Fibroblast of upper back skin (primary cell): ENCODE results near the gene BABAM2.
A peak's percentile ranks its signal among the peaks of the same experiment; 100 is the strongest.

Source experiments
- DNase-seq: peaks from one replicate; pipeline ENCODE4 v3.0.0-alpha.2; 2013

The BABAM2 gene

DNA sequence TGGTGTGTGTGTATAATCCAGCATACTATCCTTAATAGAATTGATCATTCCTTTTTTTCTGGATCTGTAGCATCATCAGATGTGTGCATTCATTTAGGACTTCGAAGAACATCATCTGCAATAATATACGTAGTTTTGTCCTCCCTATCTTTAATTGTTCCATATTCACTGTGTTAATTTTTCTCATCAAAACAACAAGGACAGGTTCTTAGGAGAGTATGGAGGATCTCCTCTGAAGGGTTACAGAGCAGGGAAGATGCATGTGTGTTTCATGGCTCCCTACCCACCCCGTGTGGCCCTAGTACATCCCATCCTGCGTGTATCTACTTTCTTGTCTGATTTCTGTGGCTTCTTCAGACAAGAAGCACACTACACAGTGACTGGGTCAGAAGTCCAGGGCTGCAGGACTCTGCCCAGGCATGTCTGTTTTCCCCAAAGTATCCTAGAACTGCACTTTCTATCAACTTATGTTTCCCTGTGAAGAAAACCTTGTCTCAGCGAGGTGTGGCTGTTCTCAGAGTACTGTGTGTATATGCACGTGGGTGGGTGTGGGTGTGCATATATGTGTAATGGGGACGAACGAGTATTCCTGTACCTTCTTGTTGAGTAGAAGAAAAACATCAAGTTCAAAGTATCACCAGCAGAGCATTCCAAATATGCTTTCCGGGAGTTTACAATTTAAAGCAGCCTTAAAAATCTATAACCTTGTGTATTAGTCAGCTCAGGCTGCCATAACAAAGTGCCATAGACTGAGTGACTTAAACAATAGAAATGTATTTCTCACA, 281.8 kb downstream of the BABAM2 start:
- no peak for DNase-seq

DNA sequence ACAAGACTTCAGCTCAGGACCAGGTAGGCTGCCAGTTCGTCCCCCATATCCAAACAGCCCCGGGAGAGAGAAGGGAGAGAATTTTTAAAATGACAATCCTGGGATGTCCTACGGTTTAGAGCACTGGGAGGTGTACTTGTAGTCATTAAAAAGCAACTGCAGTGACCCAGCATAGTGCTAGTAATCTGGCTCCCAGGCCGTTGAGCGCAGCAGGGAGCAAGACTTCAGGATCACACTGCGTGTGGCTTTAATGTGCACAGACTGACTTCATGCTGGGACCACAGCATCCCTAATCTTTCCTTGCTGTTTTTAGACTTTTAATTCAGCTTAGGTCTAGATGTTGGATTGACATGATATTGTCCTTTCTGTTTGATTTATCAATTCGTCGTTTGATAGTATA, 282.8 kb downstream of the BABAM2 start:
- no peak for DNase-seq

DNA sequence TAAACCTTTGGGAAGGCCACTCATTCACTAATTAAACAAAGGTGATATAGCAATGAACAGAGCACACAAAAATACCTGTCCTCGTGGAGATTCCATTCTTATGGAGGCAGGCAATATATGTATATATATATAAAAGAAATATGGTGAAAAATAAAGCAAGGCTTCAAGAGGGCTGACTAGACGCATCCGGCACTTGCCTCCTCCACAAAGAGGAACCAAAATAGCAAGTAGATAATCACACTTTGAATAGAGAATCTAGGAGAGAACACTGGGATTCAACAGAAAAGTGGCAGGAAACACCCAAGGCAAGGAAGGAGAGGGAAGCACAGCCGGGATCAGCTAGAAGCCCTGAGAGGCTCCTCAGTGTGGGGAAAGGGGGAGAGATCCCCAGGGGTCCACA, 283.7 kb downstream of the BABAM2 start:
- no peak for DNase-seq

DNA sequence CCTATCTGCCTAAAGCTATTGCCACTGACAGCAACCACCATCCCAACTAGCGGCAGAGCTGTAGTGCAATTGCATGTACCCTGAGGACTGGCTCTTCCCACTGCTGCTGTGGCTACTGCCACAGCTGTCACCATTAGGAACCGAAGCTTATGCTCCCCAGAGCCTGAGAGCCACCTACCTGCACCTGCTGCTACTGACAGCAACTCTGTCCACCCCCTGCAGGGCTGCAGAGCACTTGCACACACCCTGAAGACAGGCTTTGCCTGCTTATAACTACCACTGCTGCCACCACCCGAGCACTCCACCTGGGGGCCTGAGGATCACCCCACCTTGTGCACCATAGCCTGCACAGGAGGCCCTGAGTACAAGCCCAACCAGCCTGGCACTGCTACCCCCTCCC, 284.5 kb downstream of the BABAM2 start:
- DNase-seq = no peak

DNA sequence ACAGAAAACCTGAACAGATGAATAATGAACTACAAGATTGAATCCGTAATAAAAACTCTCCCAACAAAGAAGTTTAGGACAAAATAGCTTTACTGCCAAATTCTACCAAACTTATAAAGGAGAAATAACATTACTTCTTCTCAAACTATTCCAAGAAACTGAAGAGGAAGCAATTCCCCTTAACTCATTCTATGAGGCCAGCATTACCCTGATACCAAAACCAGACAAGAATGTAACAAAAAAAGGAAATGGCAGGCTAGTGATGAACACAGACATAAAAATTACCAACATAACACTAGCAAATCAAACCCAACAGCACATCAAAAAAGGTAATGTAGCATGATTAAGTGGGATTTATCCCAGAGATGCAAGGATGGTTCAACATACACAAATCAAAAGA, 288.4 kb downstream of the BABAM2 start:
- no peak for DNase-seq

DNA sequence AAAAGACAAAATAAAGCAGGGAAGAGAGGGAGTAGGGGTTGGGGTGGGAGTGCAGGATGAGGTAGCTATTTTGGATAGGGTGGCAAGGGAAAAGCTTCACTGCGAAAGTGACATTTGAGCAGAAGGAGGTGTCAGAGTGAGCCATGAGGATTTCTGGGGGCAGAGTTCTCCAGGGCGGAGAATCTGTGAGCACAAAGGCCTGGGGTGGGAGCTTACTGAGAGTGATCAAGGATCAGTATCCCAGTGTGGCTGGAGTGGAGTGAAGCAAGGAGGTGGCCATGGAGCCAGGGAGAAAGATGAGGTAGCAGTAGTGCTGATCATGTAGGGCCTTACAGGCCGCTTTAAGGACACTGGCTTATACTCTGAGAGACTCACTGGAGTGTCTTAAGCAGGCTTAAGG, 291.3 kb downstream of the BABAM2 start:
- DNase-seq = no peak

DNA sequence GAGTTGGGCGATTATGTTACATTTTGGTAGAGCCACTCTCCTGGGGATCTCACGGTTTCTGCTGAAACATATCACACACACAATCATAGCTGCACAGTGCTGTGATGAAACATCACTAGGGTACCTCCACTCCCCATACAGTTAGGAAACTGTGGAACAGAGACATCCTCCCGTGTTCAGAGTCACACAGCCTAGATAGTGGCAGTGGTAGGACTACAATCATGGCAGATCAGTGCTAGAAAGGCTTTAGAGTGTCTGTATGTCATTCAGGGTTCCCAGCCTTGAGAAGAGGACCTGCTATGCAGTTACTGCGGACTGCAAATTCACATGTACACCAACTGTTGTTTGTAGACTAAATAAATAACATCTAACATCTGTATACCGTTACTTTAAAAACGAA, 291.8 kb downstream of the BABAM2 start:
- no peak for DNase-seq

DNA sequence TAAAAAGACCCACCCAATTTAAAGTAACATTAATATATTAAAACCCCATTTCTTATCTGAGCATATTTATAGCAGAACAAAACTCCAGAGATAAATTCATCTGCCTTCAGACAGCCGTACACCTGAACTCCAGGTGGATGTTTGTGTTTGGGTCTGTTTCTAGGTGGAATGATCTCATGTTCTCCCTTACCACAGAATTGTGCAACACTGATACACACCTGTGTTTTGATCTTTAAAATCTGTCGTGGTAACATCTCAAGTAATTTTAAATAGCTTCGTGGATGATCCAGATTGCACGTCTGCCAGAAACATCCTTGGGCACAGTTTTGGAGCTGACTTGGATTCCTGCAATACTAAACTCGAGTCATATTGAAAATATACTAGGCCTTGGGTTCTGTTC, 294.6 kb downstream of the BABAM2 start:
- DNase-seq = no peak

DNA sequence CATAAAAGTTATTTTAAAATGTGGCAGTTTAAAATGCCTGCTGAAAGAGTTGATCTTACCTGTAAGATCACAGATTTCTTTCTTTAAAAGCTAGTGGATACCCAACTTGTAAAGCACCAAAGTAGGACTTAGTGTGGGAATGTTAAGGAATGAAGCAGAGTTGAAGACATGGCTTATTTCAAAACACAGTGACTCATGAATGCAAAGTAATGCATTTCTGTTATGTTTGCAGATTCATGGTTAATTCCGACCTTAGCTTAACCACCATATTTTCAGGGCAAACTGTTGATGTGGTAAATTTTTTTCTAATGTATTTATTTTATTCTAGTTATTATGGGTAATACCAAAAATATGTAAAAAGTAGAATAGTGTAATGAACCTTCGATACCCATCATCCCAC, 295.4 kb downstream of the BABAM2 start:
- DNase-seq = peak; percentile 83

DNA sequence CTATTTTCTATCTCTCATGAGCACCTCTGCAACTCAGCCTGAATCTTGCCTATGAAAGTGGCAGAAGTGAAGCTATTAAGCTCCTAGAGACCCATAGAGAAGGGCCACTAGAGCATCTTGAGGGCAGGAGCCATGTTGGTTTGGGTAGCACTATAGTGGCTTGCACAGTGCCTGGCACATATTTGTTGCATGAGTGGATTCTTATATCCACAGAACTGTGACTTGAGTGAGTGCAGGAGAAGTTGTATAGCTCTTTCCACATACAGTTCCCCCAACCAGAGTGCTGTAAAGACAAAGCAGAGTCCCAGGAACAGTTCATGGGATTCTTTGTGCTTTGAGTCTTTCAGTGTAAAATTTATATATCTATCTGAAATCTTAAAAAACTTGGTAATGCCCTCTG, 296.7 kb downstream of the BABAM2 start:
- no peak for DNase-seq

DNA sequence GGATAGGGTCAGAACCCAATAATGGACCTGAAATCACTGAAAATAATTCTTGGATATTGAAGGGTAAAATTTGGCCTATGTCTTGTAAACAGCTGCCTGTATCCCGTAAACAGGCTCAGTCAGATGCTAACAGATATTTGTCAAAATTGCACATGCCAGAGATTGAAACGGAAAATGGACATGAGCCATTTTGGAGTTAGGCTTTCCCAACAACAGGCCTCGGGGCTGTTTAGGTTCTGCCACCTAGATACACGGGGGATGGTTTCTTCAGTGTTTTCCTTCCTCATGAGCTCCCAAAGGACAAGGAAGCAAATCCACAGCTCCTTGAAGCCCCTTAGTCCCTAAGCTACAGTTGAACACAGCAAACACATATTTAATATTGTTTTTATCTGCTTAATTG, 297.9 kb downstream of the BABAM2 start:
- no peak for DNase-seq

DNA sequence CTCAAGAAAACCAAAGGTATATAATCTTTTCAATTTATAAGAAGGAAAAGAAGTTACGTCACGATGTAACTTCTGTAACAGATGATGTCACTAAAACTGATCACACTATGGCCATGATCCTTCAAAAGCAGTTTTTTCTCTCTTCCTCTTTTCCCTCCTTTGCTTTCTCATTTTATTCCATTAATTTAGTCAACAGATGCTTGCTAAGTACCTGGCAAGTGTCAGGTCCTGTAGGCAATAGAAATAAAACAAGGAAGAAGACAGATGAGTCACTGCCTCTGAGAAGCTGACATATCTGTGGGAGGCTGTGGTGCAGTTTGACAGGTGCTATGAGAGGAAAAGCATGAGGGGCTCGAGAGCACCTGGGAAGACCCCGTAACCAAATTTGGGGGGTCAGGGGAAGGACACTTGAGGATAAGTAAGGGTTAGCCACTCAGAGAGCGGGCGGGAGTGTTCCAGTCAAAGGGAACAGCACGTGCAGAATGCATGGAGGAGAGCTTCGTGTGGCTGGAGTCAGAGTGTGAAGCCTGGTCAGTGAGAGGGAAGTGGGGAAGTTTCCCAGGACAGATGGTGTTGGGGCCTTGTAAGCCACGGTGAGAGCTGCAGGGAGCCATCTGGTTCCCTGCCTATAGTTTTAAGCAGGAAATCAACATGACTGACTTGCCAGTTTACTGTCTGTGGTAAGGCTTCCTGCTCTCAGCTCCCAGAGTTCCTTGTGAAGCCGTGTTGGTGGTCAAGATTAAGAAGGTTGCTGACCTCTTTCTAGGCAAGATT, 303.3 kb downstream of the BABAM2 start:
- DNase-seq = peak; percentile 10

DNA sequence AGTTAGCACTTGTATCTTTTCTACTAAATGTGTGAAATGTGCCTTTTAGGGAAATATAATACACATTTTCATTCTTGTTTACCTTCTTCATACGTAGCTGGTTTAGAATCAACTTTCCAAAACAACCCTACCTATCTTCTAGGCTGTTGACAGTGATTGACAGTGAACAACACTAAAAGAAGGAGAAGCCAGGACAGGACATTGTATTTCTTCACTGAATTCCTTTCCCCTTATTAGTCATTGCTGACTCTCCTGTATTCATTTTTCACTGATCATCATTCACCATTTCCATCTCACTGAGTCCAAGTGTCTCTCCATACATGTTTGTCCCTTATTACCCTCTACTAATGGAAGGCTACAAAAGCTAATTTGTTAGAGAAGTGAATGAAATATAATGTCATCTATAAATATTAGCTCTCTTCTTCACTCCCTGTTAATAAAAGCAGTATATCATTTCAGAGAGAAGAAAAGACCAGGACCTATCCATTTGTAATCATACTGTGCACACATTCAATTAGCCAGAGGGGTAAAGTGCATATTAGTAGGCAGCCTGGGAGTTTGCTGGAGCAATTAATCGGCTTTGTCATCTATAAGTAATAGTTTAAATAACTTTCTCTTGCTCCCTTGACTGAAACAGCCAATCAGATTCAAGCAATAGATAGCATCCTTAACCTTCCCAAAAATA, 309.6 kb downstream of the BABAM2 start:
- DNase-seq = peak; percentile 18

DNA sequence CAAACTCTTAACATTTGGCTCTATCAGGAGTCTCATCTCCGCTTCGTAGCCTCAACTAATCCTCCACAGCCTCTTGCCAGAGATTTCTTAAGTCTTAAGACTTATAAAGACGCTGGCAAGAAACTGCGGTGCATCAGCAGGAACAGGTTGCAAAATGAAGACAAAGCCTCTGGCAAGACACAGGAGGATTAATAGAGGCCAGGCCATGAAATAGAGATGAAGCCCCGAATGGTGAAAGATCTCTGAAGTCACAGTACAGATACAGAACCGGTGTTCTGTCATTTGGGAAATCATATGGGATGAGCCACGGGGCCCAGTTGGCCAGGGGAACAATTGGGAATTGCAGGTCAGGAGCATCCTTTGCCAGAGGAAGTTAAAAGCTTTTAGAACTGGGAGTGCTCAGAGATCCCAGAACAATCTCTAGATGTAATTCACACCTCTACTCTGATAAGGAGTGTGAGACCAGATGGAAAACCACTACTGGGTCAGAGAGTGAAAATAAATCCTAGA, 311.2 kb downstream of the BABAM2 start:
- no peak for DNase-seq

DNA sequence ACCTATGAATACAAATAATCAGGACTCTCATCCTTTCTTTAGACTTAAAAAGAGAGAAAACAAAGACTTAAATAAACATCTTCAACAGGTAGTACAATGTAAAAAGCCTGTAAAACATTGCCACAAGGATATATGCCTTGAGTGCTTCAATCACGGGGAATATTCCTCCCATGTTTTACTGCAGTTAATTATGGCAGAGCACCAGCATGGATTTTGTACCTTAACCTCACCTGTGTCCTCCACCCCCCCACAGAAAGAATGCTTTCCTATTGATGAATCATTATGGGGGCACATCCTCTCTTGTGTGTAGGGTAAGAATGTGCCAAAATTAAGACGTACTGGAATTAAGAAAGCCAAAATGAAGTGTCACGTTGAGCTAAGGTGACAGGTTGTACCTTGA, 312.2 kb downstream of the BABAM2 start:
- no peak for DNase-seq

DNA sequence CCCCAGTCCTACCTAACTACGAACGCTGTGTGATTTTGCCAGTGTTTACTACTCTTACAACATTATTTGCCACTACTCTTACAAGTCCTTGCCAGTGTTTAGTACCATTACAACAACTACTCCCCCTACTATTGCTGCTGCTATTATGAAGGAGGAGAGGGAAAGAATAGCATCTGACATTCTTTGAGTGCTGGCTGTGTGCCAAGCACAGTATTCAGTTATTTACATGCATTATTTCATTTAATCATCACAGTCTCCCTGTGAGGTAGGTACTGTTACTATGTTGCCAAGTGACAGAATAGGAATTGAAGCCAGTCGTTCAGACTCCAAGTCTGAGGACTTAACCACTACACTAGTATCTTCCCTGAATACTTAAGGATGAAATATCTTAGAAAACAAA, 316.2 kb downstream of the BABAM2 start:
- DNase-seq = peak; percentile 70

DNA sequence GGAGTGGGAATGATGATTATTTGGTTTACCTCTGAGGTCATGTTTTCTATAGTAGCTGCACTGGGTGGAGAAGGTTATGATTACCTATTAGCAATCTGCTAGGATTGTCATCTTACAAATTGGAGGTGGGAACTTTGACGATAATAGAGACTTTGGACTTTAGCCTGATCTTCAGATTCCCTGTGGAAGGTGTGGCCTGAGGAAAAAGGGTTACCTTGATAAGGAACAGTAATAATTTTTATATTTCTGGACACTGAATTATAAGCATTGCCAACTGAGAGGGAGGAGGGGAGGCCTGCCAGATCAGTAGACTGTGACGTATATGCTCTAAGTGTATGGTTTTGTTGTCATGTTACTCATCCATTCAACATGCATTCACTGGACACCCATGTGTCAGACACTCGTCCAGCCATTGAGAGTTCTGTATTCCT, 318.7 kb downstream of the BABAM2 start:
- DNase-seq = peak; percentile 60

DNA sequence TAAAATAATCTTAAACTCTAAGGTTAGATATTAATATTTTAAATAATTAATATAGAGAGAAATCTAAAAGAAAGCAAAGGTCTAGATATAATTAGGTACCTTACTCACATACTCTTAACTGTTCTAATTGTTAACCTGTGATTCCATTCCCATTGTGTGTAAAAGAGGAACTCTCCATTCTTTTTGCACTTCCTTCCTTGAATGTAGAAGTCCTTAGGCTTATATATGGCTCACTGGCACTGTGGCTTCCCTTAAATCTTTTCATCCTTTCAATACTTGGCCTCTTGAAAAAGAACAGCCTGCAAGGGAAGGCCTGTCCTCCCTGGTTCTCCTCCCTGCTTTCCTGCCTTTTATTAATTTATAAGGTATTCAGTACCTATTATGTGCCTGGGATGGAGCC, 319.3 kb downstream of the BABAM2 start:
- no peak for DNase-seq

DNA sequence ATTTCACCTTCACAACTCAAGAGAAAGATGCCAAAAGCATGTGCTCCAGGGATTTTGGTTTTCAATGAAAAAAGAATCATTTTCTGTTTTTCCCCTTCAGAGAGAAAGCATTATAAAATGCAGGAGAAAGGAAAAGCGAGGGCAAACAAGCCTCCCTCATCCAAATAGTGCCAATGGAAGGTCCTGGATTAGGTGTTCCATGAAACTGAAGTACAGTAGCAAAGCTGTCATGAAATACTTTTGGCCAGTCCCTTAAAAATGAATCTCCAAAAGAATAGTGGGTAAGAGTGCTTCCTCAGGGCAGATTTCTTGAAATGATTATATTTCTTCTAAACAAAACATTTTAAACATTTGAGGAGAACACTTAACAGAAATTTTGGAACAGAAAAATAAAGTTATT, 320.0 kb downstream of the BABAM2 start:
- no peak for DNase-seq

DNA sequence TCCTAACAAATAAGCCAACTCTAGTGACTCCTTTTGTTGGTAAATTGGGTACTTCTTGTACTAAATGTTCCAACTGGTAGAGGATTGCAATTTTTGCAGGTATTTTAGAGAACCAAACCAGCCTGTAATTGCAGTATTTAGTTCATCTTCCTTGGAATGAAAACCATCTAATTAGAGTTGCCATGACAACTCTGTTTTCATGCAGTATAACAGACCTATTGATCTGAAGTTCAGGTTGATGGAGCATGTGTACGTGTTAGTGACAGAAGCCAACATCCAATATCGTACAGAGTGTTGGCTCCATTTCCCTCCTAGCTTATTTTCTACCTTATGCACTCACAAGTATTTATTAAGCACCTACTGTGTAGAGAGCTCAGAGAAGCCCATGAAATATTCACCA, 325.8 kb downstream of the BABAM2 start:
- no peak for DNase-seq

DNA sequence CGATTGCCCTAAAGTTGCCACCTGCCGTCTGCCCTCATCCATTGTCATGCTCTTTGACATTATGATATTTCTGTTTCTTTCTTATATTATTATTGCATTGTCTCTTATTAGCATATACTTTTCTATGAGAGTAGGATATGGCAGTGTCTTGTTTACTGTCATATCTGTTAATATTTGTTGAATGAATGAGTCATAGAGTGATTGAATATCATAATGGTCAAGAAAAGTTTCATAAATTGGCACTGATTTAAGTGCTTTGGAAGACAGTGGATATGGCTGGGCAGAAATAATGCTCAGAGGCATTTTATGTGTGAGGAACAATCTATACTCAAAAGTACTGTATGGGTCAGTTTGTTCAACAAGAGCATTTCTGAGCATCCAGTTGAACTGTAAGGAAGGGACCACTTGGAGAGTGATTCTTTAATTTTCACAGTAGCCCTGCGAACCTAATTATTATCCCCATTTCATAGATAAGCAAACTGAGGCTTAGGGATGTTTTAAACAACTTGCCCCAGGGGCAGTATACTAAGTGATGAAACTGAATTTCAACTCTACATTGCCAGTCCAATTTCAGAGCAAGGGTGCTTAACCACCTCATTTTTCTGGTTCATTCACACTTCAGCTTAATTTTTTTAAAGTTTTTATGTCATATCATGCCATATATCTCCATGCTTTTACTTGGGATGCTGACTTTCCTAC, 326.7 kb downstream of the BABAM2 start:
- DNase-seq = no peak

DNA sequence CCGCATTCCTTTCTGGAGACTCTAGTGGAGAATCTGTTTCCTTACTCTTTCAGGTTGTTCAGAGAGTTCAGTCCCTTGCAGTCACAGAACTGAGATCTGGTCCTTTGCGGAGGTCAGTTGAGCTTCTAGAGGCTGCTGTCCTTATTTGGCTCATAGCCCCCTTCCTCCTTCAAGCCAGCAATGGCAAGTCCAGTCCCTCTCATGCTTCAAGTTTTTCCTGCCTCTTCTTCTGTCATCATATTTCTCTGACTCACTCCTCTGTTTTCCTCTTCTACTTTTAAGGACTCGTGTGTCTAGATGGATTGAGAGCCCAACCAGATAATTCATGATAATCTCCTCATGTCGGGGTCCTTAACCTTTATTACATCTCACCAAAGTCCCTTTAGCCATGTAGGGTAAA, 328.6 kb downstream of the BABAM2 start:
- peak; percentile 47 for DNase-seq

DNA sequence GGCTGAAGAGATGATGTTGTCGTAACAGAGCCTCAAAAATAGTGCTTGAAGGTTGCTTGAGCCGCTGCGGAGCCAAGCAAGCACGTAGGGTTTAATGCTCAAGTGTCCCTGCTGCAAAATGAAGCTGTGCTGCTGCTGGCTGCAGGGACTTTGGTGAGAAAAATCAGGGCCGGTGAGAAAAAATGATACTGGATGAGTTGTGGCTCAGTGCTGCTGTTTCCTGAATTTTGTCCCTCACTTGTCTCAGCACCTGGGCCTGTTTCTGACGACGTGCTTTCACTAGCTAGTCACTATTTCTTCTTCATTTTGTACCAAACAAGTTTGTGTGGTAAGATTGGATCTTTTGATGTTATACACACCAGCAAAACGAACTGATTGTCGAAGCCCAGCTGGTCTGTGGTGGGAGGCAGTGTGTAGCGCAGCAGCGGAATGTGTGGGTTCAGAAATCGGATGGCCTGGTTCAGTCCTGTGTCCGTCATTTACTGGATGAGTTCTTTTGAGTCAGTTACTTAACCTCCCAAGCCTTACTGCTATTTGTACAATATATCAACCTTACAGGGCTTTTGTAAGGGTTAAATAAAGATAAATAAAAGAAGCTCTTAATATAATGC, 329.3 kb downstream of the BABAM2 start:
- no peak for DNase-seq
